ENCODE measurements around the gene FGFBP3. TPM values are rescaled to one million over a fixed set of nuclear protein-coding genes. Genes with fewer than 3 reads are reported as not detected.
A peak's percentile ranks its signal among the peaks of the same experiment; 100 is the strongest.

The FGFBP3 gene
- total RNA-seq, 4 donors from 2014 or later: 0.40 to 1.4 (median 0.57) TPM; not detected in 1

GRCh38 chr10:91923371-91924211 lies 14.3 kb upstream of the FGFBP3 start, which contains the start of gene BTAF1:
BTAF1 (plus strand) TSS chr10:91923770; CDS start chr10:91924077, 307 bp downstream.
- Histone ChIP-seq H3K27me3 (peaks cover 0 to 10% (median 0%) of the 10 kb centered on the region in 4 donors), H3K4me1 (peaks cover 0 to 44% (median 10%) of the 10 kb centered on the region in 3 donors), H3K36me3 (peaks cover 0 to 5% (median 0%) of the 10 kb centered on the region in 3 donors), H3K27ac (peak within 1 kb of the TSS; percentile 93 to 99 (median 98)), H3K9me3 (peaks cover 0 to 9% (median 7%) of the 10 kb centered on the region in 3 donors), H3K4me3 (peak within 1 kb of the TSS; percentile 64 to 96 (median 76))
- WGBS, 2 donors: 0 to 1% methylated on average over 9 to 26 of the region's 65 CpGs
- intact Hi-C loops (cut with DNase I): no loop called here
- peak; percentile 55 for DNase-seq
- peak in 3 of 4 donors; percentile 80 to 95 (median 93) for TF ChIP-seq POLR2A (IDR thresholded peaks at IDR 0.05)
- TF ChIP-seq, protein P1, sequence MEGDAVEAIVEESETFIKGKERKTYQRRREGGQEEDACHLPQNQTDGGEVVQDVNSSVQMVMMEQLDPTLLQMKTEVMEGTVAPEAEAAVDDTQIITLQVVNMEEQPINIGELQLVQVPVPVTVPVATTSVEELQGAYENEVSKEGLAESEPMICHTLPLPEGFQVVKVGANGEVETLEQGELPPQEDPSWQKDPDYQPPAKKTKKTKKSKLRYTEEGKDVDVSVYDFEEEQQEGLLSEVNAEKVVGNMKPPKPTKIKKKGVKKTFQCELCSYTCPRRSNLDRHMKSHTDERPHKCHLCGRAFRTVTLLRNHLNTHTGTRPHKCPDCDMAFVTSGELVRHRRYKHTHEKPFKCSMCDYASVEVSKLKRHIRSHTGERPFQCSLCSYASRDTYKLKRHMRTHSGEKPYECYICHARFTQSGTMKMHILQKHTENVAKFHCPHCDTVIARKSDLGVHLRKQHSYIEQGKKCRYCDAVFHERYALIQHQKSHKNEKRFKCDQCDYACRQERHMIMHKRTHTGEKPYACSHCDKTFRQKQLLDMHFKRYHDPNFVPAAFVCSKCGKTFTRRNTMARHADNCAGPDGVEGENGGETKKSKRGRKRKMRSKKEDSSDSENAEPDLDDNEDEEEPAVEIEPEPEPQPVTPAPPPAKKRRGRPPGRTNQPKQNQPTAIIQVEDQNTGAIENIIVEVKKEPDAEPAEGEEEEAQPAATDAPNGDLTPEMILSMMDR (IDR thresholded peaks at IDR 0.05): peak in 1 of 6 experiments; percentile 13

DNA sequence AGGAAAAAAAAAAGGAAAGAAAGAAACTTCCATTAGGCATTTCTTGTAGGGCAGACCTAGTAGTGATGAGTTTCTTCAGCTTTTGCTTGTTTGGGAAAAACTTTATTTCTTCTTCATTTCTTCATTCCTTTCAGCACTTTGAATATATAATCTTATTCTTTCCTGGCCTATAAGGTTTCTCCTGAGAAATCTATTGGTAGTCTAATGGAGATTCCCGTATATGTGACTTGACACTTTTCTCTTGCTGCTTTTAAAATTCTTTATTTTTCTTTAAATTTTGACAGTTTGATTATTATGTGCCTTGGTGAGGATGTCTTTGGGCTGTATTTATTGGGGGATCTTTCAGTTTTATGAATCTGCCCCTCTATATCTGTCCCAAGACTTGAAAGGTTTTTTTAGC lies 10.4 kb upstream of the FGFBP3 start:
- H3K4me3 ChIP-seq: no peak overlapping the region
- no peak for DNase-seq
- H3K27me3 ChIP-seq: peaks cover 0 to 33% (median 0%) of the 10 kb centered on the region in 4 donors
- whole genome bisulfite sequencing, 2 donors: 96 to 100% methylated on average over 1 of the region's 1 CpG
- intact Hi-C loops (cut with DNase I): no loop called here
- peaks cover 0 to 11% (median under 1%) of the 10 kb centered on the region in 3 donors for H3K4me1 ChIP-seq
- peaks cover 0 to 9% (median 7%) of the 10 kb centered on the region in 3 donors for H3K9me3 ChIP-seq
- TF ChIP-seq, protein P1 (IDR thresholded peaks at IDR 0.05): no peak
- no peak for TF ChIP-seq POLR2A (IDR thresholded peaks at IDR 0.05)
- no peak overlapping the region for H3K27ac ChIP-seq
- no peaks in the 10 kb centered on the region for H3K36me3 ChIP-seq

DNA sequence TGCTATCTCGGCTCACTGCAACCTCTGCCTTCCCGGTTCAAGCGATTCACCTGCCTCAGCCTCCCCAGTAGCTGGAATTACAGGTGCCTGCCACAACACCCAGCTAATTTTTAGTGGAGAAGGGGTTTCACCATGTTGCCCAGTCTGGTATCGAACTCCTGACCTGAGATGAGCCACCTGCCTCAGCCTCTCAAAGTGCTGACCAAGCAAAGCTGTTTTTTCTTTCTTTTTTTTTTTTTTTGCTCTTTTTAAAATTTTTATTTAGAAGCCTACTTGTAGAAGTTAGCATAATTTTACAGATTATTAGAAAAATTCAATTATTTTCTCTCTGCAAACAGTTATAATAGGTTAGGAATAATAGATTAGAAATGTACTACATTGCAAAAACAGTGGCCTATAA lies 1.2 kb upstream of the FGFBP3 start:
- no peaks in the 10 kb centered on the region for H3K9me3 ChIP-seq
- no peak overlapping the region for H3K4me3 ChIP-seq
- no peak for DNase-seq
- TF ChIP-seq, protein P1 (IDR thresholded peaks at IDR 0.05): no peak
- TF ChIP-seq POLR2A (IDR thresholded peaks at IDR 0.05): no peak
- 87 to 94% methylated on average over 4 of the region's 4 CpGs for WGBS, 2 donors
- no peaks in the 10 kb centered on the region for H3K36me3 ChIP-seq
- intact Hi-C loops (cut with DNase I): no loop called here
- peaks cover 6 to 30% (median 10%) of the 10 kb centered on the region in 3 donors for H3K4me1 ChIP-seq
- no peak overlapping the region for H3K27ac ChIP-seq
- peaks cover 0 to 14% (median 0%) of the 10 kb centered on the region in 4 donors for H3K27me3 ChIP-seq

DNA sequence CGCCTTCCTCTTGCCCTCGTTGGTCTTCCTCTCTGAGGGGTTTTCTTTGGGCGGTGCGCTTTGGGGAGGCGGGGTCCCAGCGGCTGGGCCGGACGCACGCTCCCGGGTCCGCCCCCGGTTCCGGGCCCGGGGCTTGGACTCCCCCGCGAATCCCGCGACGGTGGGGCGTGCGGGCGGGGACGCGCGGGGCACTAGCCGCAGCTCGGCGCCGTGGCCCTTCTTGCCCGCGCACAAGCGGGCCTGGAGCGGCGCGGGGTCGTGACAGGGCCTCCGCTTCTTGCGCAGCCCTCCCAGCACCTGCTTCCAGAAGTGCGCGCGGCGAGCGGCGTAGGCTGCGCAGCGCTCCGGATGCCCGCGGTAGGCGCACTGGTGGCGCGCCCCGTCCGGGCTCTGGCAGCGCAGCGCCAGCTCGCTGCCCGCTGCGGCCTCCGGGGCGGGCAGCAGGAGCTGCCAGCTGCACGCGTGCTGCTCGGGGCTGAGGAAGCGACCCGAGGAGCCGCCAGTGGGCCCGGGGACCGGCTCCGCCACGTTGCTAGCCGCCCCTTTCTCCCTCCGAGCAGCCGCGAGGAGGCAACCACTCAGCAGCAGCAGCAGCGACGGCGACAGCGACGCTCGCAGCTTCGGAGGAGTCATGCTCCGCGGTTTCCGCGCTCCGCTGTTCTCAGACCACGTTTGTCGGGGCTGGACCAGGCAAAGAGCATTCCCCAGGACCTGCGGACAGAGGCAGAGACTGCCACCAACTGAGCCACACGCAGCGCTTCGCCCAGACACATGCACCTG lies 759 bp downstream of the FGFBP3 start:
- intact Hi-C loops (cut with DNase I): loop anchor here (5.0 kb wide), 1 partner anchor 151 kb away; no protein-coding TSS in a partner anchor
- Histone ChIP-seq H3K4me3 (peak overlapping the region; percentile 54 to 98 (median 75)), H3K4me1 (peaks cover 6 to 30% (median 10%) of the 10 kb centered on the region in 3 donors), H3K36me3 (no peaks in the 10 kb centered on the region), H3K9me3 (no peaks in the 10 kb centered on the region), H3K27me3 (peaks cover 0 to 1% (median 0%) of the 10 kb centered on the region in 4 donors), H3K27ac (peak overlapping the region; percentile 65 to 85 (median 73))
- 0% methylated on average over 6 to 9 of the region's 93 CpGs for WGBS, 2 donors
- DNase-seq: peak; percentile 8
- TF ChIP-seq, protein P1 (IDR thresholded peaks at IDR 0.05): peak in 5 of 6 experiments; percentile 9 to 37 (median 17)
- TF ChIP-seq POLR2A (IDR thresholded peaks at IDR 0.05): no peak

Data from esophagus squamous epithelium (tissue), 5 donors.